ENCODE measurements around the gene RAB8B.

- TF ChIP-seq CTCF (IDR thresholded peaks at IDR 0.05) (no peak), EP300 (IDR thresholded peaks at IDR 0.05) (no peak), POLR2A (IDR thresholded peaks at IDR 0.05) (no peak)
Observed at GRCh38 chr15:63196842-63197241, 7.4 kb downstream of the RAB8B start.

All from suprapubic skin (tissue), 3 donors.